ENCODE data around the gene CYP2B6.
"Not testable (repeated sequence)": the region's sequence is repeated elsewhere in the genome, so short reads cannot be mapped to it uniquely, and the experiment has no call there.

CYP2B6 gene

GRCh38 chr19:41033324-41033723, 42.2 kb downstream of the CYP2B6 start:
- H3K27me3 Mint-ChIP-seq, H3K9me3 Mint-ChIP-seq, H3K4me3 Mint-ChIP-seq: not testable (repeated sequence)

GRCh38 chr19:41039806-41040205, 48.7 kb downstream of the CYP2B6 start:
- H3K4me1 Mint-ChIP-seq (ENCODE audit: low read depth): peaks cover 2% of the 10 kb centered on the region
- H3K36me3 Mint-ChIP-seq (ENCODE audit: low read depth): no peaks in the 10 kb centered on the region
- H3K27ac Mint-ChIP-seq: no peak overlapping the region
- no peaks in the 10 kb centered on the region for H3K27me3 Mint-ChIP-seq
- peaks cover 3% of the 10 kb centered on the region for H3K9me3 Mint-ChIP-seq
- DNase-seq: no peak
- H3K4me3 Mint-ChIP-seq: no peak overlapping the region

More at GRCh38 chr19:41033324-41033723, 42.2 kb downstream of the CYP2B6 start:
- peaks cover 13% of the 10 kb centered on the region for H3K4me1 Mint-ChIP-seq (ENCODE audit: low read depth)
- H3K36me3 Mint-ChIP-seq (ENCODE audit: low read depth); DNase-seq; H3K27ac Mint-ChIP-seq: not testable (repeated sequence)

GRCh38 chr19:41045095-41045494, 54.0 kb downstream of the CYP2B6 start:
- H3K4me1 Mint-ChIP-seq (ENCODE audit: low read depth); H3K9me3 Mint-ChIP-seq; H3K27ac Mint-ChIP-seq; DNase-seq; H3K4me3 Mint-ChIP-seq; H3K36me3 Mint-ChIP-seq (ENCODE audit: low read depth): not testable (repeated sequence)
- peaks cover 12% of the 10 kb centered on the region for H3K27me3 Mint-ChIP-seq

- Mint-ChIP-seq H3K4me3 (no peak overlapping the region), H3K4me1 (ENCODE audit: low read depth) (no peaks in the 10 kb centered on the region), H3K9me3 (no peaks in the 10 kb centered on the region), H3K27me3 (peaks cover 30% of the 10 kb centered on the region), H3K36me3 (ENCODE audit: low read depth) (no peaks in the 10 kb centered on the region), H3K27ac (no peak overlapping the region)
- DNase-seq: no peak
Observed at GRCh38 chr19:41050426-41050825, 59.3 kb downstream of the CYP2B6 start.

GRCh38 chr19:41052162-41052561, 61.1 kb downstream of the CYP2B6 start:
- DNase-seq; H3K9me3 Mint-ChIP-seq; H3K4me1 Mint-ChIP-seq (ENCODE audit: low read depth); H3K27ac Mint-ChIP-seq; H3K4me3 Mint-ChIP-seq; H3K36me3 Mint-ChIP-seq (ENCODE audit: low read depth): not testable (repeated sequence)
- H3K27me3 Mint-ChIP-seq: peaks cover 36% of the 10 kb centered on the region

- not testable (repeated sequence) for H3K27ac Mint-ChIP-seq; H3K9me3 Mint-ChIP-seq; DNase-seq; H3K36me3 Mint-ChIP-seq (ENCODE audit: low read depth); H3K4me1 Mint-ChIP-seq (ENCODE audit: low read depth); H3K4me3 Mint-ChIP-seq
- H3K27me3 Mint-ChIP-seq: peaks cover 41% of the 10 kb centered on the region
Observed at GRCh38 chr19:41053331-41053730, 62.2 kb downstream of the CYP2B6 start.

GRCh38 chr19:41064974-41065569, 74.0 kb downstream of the CYP2B6 start:
- Mint-ChIP-seq H3K4me1 (ENCODE audit: low read depth) (peaks cover 2% of the 10 kb centered on the region), H3K36me3 (ENCODE audit: low read depth) (no peaks in the 10 kb centered on the region), H3K27me3 (peaks cover 23% of the 10 kb centered on the region), H3K27ac (no peak overlapping the region), H3K4me3 (no peak overlapping the region), H3K9me3 (no peaks in the 10 kb centered on the region)
- no peak for DNase-seq

All from activated T-cell treated with anti-CD3 and anti-CD28 coated beads, Interleukin-2, amount 50 U/mL, for 24 hours (primary cell).